ENCODE data around the gene SIGLEC11.

SIGLEC11 gene

DNA sequence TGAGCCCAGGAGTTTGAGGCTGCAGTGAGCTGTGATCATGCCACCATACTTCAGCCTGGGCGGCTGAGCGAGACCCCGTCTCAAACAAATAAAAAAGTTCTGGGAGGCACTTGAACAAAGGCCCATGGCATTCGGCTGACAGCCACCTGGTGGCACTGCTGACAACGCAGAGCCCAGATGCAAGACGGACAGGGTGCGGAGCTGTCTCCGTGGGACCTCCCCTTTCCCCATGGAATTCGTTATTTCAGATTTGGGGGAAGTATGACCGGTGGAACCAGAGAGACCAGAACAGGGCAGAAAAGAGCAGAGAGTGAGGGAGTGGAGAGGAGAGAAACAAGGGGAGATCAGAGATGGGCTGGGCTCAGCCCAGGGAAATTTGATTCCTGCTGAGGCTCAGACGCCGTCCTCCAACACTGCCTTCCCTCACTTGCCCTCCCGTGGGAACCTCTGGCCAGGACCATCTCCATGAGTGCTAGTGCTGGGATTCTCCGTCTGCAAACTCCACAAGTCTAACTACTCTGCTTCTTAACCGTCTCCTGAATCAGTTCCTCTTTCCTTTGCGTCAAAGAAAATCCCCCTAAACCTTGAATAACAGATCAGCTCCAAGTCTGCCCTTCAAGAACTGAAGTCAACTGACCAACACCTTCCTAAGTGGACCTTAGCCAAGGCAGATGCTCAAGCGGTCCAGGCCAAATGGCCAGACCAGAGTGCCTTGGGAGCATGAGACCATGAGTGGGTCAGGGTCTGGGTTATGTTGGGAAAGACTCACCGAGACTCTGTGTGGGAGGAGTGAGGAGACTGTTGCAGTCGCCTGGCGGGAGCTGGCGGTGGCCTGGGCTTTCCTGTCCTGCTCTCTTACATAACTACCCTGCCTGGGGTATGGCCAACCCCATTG is 43.9 kb downstream of the SIGLEC11 start:
- Mint-ChIP-seq H3K27me3 (no peaks in the 10 kb centered on the region), H3K27ac (peak overlapping the region; percentile 32), H3K36me3 (ENCODE audit: low read depth) (peaks cover 97% of the 10 kb centered on the region), H3K4me1 (ENCODE audit: low read depth) (peaks cover 72% of the 10 kb centered on the region), H3K9me3 (no peaks in the 10 kb centered on the region), H3K4me3 (no peak overlapping the region)
- no peak for DNase-seq

DNA sequence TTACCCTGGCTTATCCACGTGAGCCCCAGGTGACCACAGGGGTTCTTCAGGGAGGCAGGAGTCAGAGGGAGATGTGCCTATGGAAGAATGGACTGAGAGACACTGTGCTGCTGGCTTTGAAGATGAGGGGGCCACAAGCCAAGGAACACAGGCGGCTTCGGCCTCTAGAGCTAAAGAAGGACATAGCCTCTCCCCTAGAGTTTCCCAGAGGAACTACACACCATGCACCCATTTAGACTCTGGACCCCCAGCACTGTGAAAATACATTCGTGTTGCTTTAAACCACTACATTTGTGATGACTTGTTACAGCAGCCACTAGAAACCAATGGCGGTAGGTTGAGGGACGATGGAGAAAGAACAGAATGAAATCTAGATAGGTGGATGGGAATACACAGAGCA is 45.7 kb downstream of the SIGLEC11 start:
- peaks cover 70% of the 10 kb centered on the region for H3K4me1 Mint-ChIP-seq (ENCODE audit: low read depth)
- H3K36me3 Mint-ChIP-seq (ENCODE audit: low read depth) = peaks cover 96% of the 10 kb centered on the region
- H3K27me3 Mint-ChIP-seq = no peaks in the 10 kb centered on the region
- DNase-seq = no peak
- H3K27ac Mint-ChIP-seq = peak overlapping the region; percentile 57
- H3K9me3 Mint-ChIP-seq = no peaks in the 10 kb centered on the region
- H3K4me3 Mint-ChIP-seq = no peak overlapping the region

DNA sequence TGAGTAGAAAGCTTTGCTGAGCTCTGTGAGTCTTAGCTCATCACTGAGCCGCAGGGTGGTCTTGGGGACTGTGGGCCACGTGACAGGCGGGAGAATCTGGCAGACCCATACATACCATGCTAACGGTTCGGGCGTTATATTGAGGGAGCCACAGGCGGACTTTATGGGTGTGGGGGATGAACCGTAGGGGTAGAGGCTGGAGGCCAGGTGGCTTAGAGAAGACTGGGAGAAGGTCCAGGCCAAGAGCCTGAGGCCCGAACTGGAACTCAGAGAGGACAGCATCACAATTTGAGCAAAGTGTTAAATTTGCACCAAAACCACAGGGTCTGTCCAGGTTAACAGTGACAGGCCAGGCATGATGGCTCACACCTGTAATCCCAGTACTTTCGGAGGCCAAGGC is 47.3 kb downstream of the SIGLEC11 start:
- H3K27ac Mint-ChIP-seq = peak overlapping the region; percentile 95
- peaks cover 67% of the 10 kb centered on the region for H3K4me1 Mint-ChIP-seq (ENCODE audit: low read depth)
- no peak overlapping the region for H3K4me3 Mint-ChIP-seq
- H3K36me3 Mint-ChIP-seq (ENCODE audit: low read depth) = peaks cover 98% of the 10 kb centered on the region
- H3K27me3 Mint-ChIP-seq = no peaks in the 10 kb centered on the region
- no peaks in the 10 kb centered on the region for H3K9me3 Mint-ChIP-seq
- no peak for DNase-seq

DNA sequence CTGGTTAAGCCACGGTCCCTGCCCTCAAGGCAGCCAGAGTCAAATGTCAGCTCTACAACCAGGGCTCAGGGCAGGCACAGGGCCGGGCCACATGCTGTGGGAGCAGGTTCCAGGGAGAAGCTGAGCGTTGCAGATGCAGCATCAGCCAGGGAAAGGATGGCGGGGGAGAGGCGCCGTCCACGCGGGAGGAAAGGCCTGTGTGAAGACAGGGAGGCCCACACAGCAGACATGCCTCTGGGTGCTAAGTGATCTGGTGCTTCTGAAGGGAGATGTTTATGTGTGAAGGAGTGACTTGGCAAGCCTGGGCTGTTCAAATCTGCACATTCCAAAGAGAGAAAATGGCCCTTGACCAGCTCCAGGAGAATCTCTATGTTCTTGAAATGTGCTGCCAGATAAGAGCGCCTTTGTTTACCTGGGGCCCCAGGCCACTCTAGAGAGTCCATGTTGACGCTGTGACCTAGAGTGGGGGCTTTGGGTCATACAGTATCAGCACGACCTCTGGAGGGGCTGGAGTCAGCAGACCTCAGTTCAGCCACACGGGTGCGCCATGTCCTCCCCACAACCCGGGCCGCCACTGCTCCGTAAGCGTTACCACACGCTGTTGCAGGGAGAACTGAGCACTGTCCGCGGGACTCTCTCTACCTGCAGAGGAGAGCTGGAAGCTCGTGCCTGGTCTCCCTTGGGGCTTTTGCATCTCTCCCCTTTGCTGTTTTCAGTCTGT is 47.8 kb downstream of the SIGLEC11 start:
- Mint-ChIP-seq H3K27ac (peak overlapping the region; percentile 95), H3K27me3 (no peaks in the 10 kb centered on the region), H3K4me1 (ENCODE audit: low read depth) (peaks cover 68% of the 10 kb centered on the region), H3K36me3 (ENCODE audit: low read depth) (peaks cover 99% of the 10 kb centered on the region), H3K4me3 (peak overlapping the region; percentile 53), H3K9me3 (no peaks in the 10 kb centered on the region)
- no peak for DNase-seq

DNA sequence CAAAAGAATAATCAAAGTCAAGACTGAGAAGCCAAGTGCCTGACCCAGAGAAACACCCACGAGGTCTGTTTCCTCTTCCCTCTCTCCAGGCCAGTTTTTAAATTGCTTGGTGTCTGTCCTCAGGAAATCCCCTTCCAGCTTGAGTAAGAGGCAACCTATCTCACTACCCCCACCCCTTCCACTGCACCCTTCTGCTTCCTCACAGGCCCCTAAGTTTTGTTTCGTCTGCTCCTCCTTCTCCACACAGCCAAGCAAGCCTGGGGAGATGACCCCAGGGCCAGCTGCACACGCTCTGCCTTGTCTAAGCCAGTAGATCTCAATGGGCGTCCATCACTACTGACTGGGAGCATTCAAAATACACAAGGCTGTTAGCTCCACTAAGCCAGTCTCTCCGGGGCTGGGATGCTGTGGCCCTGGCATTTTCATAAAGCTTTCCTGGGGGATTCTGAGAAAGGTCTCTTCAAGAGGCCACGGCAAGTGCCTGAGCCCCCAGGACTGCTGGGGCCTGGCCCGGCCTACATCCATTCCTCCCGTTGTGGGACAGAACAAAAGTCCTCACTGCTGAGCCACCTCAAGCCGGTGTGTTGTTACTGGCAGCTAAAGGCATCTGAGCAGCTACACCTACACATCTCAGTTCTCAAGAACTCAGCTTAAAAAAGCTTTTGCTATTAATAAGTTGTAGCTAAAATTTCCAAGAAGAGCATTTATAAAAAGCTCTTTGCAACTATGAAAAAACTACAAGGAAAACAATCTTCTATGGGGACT is 49.4 kb downstream of the SIGLEC11 start:
- H3K4me3 Mint-ChIP-seq = peak overlapping the region; percentile 53
- peaks cover 73% of the 10 kb centered on the region for H3K4me1 Mint-ChIP-seq (ENCODE audit: low read depth)
- no peaks in the 10 kb centered on the region for H3K9me3 Mint-ChIP-seq
- peaks cover 99% of the 10 kb centered on the region for H3K36me3 Mint-ChIP-seq (ENCODE audit: low read depth)
- H3K27me3 Mint-ChIP-seq = no peaks in the 10 kb centered on the region
- peak overlapping the region; percentile 95 for H3K27ac Mint-ChIP-seq
- peak; percentile 57 for DNase-seq

DNA sequence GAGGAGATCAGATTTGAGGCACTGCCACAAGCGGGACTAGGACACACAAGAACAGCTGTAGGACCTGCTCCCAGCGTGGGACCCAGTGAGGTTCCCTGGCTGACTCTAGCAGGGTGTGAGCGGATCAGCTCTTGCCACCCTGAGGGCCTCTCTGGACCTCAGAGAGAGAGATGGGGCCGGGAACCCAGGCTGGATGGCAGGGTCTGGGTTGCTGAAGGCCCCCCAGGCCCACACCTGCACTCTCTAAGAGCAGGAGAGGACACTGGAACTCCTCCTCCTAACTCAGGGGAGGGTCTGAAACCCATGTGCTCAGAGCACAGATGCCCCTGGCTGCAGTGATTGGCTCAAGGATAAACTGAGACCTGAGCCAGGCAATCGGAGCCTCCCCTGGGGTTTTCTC is 50.8 kb downstream of the SIGLEC11 start:
- H3K27me3 Mint-ChIP-seq = no peaks in the 10 kb centered on the region
- peaks cover 98% of the 10 kb centered on the region for H3K36me3 Mint-ChIP-seq (ENCODE audit: low read depth)
- H3K4me1 Mint-ChIP-seq (ENCODE audit: low read depth) = peaks cover 69% of the 10 kb centered on the region
- no peaks in the 10 kb centered on the region for H3K9me3 Mint-ChIP-seq
- no peak for DNase-seq
- H3K27ac Mint-ChIP-seq = peak overlapping the region; percentile 73
- H3K4me3 Mint-ChIP-seq = no peak overlapping the region

DNA sequence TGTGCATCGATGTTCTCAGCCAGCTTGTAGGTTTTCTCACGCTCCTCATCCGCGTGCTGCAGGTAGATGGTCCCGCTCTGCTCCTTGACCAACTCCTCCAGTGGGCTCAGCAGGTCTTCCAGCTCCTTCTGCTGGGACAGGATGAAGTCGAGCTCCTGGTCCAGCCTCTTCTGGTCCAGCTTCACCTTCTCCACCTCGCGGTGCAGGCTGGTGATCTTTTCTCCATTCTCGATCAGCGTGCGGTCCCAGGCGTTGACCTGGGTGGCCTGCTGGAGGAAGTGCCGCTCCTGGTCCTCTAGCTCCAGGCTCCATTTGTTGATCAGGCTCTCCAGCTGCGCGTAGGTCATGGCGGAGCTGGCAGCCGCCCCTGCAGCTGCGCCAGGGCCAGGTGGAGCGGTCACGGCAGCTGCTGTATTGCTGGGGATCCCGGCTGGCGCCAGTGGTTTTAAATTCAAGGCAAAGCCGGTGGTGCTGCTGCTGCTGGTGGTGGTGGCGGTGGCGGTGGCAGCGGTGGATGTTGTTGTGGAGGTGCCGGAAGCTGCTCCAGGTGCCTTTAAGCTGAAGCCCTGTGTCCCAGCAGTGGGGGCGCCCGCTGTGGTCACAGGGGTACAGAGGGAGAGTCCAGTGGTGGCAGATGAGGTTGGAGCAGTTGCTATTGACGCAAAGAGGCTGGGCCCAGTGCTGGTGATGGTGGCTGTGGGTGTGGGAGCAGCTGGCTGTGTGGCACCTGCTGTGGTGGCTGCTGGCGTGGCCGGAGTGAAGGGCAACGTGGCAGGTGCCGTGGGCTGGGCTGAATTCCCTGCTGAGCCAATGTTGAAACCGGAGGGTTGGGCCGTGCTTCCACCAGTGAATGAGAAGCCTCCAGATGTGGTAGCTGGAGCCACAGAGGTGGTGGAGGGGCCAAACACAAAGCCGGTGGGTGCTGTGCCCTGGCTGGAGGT is 52.2 kb downstream of the SIGLEC11 start:
- Mint-ChIP-seq H3K9me3 (no peaks in the 10 kb centered on the region), H3K36me3 (ENCODE audit: low read depth) (peaks cover 84% of the 10 kb centered on the region), H3K4me3 (no peak overlapping the region), H3K27me3 (no peaks in the 10 kb centered on the region), H3K27ac (peak overlapping the region; percentile 44), H3K4me1 (ENCODE audit: low read depth) (peaks cover 65% of the 10 kb centered on the region)
- no peak for DNase-seq

DNA sequence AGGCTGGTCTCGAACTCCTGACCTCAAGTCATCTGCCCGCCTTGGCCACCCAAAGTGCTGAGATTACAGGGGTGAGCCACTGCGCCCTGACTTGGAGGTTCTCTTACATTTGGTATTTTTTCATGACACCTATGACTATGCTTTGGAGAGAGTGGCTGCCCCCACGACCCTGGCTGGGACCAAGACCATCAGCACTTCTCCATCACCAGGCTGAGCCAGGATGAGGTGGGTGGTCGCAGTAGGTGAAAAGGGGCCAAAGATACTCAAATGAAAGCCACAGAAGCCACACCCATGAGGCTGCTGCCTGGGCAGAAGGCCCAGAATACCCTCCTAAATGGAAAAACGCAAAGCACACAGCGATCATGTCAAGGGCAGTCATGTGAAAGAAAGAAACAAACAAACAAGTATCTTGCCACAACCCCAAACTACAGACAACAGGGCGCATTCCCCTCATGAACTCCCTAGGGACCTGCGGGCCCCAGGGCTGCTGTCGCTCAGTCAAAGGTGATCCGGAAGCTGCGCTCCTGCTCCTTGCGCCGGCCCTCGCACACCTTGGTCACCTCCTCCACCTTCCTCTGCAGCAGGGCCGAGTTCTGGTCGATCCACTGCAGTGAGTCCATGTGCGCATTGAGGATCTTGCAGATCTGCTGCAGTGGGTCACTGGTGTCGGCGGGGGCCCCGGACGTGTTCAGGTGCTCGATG is 53.1 kb downstream of the SIGLEC11 start:
- peak overlapping the region; percentile 44 for H3K27ac Mint-ChIP-seq
- H3K4me3 Mint-ChIP-seq = no peak overlapping the region
- no peak for DNase-seq
- peaks cover 75% of the 10 kb centered on the region for H3K36me3 Mint-ChIP-seq (ENCODE audit: low read depth)
- peaks cover 62% of the 10 kb centered on the region for H3K4me1 Mint-ChIP-seq (ENCODE audit: low read depth)
- H3K27me3 Mint-ChIP-seq = no peaks in the 10 kb centered on the region
- H3K9me3 Mint-ChIP-seq = no peaks in the 10 kb centered on the region

DNA sequence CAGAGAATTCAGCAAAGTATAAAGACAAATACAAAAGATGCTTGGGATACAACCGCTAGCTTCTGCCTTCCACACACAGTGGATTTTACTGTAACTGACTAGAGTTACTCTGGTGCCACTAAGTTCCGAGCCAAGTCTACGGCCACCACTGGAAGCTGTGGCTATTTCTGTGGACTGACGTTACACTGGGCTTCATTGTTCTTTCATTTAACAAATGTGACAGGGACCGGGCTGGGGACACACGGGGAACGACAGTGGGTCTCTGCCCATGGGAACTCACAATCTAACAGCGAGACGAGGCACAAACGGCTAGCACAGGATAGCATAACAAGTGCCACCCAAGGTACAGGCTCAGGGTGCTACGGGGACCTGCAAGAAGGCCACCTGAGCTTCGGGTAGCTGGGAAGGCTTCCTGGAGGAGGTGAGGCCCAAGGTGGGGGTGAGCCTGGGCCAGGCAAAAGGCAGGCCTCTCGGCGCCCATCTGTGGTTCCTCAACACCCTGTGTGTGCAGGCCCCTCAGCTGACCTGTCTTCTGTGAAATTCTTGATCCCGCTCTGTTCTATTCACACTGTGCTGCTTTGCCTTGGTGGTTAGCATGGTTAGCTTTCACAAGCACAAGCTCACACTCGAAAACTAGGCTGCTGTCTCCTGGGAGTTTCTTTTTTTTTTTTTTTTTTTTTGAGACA is 54.0 kb downstream of the SIGLEC11 start:
- Mint-ChIP-seq H3K27ac (peak overlapping the region; percentile 29), H3K4me3 (no peak overlapping the region), H3K4me1 (ENCODE audit: low read depth) (peaks cover 56% of the 10 kb centered on the region), H3K9me3 (no peaks in the 10 kb centered on the region), H3K27me3 (no peaks in the 10 kb centered on the region), H3K36me3 (ENCODE audit: low read depth) (peaks cover 67% of the 10 kb centered on the region)
- DNase-seq = no peak

DNA sequence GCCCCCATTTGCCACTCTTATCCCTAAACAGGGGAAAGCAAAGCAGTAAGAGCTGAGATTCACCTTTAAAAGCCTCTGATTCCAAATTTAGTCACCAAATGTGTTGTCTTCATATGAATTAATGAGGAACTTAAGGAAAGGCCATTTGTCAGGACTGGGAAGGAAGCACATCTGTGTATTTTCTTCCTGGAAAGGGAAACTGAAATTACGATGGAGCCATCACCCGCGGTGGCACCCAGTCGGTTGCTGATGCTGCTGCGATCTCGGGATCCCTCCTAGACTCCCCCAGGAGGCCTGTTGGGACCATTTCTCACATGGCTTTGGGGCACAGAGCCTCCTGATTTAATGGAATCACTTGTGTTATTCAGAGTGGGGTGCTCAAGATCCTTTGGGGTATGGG is 56.8 kb downstream of the SIGLEC11 start:
- DNase-seq = no peak
- no peaks in the 10 kb centered on the region for H3K27me3 Mint-ChIP-seq
- peaks cover 43% of the 10 kb centered on the region for H3K4me1 Mint-ChIP-seq (ENCODE audit: low read depth)
- H3K36me3 Mint-ChIP-seq (ENCODE audit: low read depth) = peaks cover 38% of the 10 kb centered on the region
- peak overlapping the region; percentile 47 for H3K27ac Mint-ChIP-seq
- H3K4me3 Mint-ChIP-seq = no peak overlapping the region
- H3K9me3 Mint-ChIP-seq = no peaks in the 10 kb centered on the region
